GM18868 (cell line): Measurements from ENCODE around the gene AMPD3.
"Not testable (repeated sequence)": the region's sequence is repeated elsewhere in the genome, so short reads cannot be mapped to it uniquely, and the experiment has no call there.

Experiments
- ATAC-seq: cut with Tn5 transposase; IDR thresholded peaks from one replicate; pipeline ENCODE4 v1.9.1; 2021; ENCODE audit warnings: mild to moderate bottlenecking, moderate library complexity; ENCODE audit not compliant: unreplicated experiment

Gene AMPD3

DNA sequence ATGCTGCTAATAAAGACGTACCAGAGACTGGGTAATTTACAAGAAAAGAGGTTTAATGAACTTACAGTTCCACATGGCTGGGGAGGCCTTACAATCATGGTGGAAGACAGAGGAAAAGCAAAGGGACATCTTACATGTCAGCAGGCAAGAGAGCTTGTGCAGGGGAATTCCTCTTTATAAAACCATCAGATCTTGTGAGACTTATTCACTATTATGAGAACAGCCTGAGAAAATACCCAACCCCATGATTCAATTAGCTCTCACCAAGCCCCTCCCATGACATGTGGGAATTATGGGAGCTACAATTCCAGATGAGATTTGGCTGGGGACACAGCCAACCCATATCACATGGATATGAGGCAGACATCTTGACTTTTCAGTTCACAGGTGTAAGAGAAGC is 18.4 kb upstream of the AMPD3 start:
- not testable (repeated sequence) for ATAC-seq

GRCh38 chr11:10438458-10438857 is 16.6 kb upstream of the AMPD3 start:
- no peak for ATAC-seq

DNA sequence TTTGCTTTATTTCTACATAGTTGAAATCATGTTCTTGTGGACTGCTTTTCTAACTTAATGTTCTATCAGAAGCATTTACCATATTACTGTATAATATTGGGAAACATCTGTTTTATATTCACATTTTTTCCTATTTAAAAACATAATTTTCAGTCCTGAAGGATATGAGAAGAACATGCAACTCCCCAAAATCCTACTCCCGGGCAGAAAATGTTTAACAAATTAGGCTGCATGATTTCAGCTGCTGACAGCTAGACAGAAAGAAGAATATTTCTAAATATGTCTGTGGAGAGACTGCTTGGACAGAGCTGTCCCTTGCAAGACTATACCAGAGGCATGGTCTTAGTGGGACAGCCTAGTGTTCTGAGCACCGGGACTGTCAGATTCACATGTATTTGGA is 15.7 kb upstream of the AMPD3 start:
- ATAC-seq = no peak

- no peak for ATAC-seq
Measured at GRCh38 chr11:10439924-10440323, 15.1 kb upstream of the AMPD3 start.

DNA sequence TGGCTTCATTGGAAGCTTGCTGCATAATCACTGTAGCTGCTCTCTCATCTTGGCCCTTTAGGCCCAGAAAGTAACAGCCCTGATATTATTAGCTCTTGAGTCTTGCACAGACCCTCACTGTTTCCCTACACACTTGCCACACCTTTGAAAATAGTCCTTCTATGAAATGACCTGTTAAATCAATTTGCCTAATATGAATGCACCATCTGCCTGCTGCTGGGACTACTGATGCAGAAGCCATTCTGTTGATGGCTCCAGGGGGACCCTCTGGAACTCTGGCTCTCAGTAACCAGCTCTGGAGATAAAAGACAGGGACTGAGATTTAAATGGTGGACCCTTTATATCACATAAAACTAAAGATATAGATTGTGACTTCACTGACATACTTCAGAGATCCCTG is 14.7 kb upstream of the AMPD3 start:
- no peak for ATAC-seq

DNA sequence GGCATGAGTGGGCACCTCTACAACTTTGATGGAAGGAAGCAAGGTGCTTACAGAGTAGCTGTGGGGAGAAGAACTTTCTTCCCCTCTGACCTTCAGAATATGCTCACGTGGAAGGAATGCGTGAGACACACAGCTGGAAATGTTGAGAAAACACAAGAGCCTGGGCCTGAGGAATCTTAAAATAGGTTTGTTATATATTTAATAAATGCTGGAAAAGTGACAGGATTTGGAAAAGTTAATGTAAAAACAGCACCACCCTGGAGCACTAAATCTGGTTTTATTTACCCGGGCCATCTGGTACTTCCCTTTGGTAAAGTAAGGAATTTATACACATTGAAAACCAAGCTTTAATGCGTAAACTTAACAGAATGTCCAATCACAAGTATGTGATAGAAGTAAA is 14.0 kb upstream of the AMPD3 start:
- no peak for ATAC-seq

DNA sequence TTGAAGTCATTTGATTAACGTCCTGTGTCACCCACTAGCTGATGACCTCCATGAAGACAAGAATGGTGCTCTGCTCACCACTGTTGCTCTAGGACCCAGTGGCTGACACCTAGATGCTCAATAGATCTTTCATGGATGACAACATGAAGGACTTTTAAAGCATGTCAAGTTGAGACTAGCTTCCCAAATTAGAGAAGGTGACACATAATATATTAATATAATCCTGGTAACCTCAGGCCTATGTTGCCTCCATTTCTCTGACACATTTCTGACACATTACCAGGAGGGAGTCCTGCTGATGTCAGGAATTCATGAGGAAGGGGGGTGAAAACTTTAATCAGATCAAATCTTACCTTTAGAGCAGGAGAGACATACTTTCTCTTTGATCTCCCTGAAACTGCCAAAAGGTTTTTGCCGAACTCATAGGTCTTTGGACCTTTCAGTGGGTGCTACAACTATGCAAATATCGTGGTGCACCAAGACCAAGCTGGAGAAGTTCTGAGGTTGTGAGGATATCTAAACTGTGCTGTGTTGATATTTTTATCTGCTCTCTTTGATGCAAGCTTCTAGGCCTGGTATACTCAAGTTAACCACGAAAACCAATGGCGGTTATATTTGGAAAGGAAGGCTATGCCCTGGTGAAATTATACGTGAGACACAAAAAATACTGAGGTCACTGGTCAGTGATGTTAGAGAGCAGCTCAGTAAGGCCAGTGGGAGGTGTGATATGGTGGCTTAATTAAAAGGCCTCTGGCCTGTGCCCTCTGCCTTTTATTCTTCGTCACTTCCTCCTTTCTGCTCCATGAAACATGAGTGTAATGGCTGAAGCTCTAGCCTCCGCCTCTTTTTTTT is 13.2 kb upstream of the AMPD3 start:
- ATAC-seq = peak; percentile 92

DNA sequence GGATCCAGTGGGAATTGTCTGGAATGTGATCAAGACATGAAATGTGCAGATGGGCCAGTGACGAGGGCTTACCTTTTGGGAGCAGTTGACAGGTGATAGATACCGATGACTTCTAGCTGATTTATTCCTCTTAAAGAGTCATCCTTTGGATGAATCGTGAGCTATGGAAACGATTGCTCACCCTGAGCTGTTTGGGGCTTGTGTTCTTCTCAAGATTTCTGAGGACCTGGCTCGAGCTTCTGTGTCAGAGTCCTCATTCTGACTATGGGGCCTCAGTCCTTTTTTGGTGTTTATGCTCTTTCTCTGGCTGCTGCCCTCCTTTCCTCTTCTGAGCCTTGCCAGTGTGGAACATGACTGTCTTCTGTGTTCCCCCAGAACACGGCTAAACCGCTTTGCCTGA is 11.9 kb upstream of the AMPD3 start:
- no peak for ATAC-seq

DNA sequence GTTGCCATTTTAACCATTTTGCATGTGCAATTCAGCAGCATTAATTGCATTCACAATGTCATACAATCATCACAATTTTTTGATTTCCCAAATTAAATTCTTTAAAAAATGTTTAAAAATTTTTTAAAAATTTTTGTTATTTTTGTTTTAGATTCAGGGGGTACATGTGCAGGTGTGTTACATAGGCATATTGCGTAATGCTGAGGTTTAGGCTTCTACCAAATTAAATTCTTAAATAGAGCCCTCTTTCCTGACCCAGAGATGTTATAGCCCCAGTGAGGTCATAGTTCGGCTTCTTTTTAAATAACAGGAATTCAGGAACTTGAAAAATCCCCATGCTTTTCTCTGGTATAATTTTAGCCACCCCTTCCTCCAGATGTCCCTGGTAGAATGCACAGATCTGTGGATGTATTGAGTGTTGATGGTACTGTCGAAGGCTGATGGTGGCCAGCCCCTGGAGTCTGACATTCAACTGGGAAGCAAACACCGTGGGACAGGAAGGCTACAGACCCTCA is 11.3 kb upstream of the AMPD3 start:
- no peak for ATAC-seq

DNA sequence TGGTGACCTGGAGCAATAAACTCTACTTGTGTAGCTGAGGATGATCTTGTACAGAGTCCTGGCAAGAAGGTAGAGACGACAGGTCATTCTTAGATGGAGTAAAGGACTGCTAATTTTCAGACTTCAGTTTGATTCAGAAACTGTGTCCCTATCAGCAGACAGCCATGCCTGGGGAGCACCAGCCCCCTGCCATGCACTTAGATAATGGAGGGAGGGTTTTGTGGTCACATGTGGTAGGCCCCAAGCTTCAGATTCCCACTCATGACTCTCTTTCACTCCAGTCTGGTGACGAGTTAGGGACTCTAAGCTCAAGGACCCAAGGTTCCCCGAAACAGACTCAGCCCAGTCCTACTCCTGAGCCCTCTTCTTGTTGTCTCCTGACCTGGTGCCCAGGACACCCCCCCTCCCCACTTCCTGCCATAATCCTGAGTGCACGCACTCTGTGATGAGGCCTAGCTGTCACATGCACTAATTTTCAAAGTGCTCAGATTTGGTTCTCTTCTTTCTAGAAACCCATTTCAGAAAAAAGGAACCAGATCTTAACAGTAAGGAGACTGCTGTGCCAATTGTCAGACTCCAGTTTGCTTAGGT is 10.2 kb upstream of the AMPD3 start:
- ATAC-seq = no peak

DNA sequence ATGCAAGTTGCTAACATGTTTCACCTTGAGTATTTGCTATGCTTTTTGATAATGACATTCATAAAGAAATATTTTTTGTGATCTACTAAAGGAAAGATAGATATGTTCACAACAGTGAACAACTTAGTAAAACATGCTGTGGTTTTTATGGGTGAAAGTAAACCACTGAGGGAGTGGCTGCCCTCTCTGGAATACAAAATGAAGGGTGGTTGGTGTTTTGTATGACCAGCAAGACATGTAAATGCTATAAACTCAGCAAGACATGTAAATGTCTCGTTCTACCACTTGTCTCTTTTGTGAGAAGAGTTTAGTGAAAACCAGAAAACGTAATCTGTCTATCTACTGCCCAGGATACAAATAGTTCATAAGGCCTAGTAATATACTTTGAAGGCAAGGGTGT is 7.6 kb upstream of the AMPD3 start:
- ATAC-seq = no peak

- ATAC-seq = no peak
Measured at GRCh38 chr11:10450462-10451425, 4.3 kb upstream of the AMPD3 start.

DNA sequence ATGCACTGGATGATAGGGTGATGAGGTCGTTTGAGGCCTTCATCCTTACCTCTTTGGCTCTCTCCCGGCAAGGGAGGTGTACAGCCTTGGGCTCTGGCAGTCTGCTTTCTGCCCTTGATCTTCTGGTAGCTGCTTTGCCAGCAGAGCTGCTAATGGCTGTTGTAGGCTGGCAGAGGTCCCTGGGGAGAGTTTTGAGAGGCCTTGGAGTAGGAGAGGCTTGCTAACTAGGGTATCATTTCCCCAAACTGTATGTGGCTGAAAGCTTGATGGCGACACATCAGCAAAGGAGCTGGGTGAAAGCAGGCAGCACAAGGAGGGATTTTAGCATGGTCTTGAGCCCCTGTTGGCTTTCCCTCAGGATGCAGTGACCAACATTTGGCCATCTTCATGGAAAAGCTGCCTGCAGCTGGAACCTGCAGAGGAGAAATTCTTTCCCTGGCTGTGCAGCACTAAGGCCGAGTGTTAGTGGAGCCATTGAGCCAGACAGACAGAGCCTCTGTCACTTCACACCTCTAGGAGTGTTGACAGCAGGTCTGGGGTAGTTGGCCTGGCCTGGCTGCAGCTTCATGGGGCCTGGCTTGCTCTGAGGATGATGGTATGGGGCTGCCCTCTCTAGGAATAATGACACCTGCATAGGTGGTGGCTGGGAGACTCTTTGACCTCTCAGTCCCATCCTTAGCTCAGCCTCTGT is 3.5 kb upstream of the AMPD3 start:
- ATAC-seq = no peak

GRCh38 chr11:10452211-10452767 is 2.8 kb upstream of the AMPD3 start:
- no peak for ATAC-seq

DNA sequence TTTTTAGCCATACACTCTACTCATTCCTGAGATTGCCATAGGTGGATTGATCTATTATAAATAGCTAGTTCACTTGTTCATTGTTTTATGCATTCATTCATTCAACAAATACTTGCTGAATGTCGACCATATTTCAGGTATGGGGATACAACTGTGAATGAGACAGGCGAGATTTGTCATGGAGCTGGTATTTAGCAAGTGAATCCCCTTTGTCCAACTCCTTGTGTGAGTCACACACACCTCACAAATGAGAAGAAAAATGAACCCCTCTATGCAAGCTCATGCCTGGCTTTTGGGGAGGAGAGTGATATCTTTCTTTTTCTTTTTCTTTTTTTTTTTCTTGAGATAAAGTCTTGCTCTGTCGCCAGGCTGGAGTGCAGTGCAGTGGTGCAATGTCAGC is 1.8 kb upstream of the AMPD3 start:
- no peak for ATAC-seq

DNA sequence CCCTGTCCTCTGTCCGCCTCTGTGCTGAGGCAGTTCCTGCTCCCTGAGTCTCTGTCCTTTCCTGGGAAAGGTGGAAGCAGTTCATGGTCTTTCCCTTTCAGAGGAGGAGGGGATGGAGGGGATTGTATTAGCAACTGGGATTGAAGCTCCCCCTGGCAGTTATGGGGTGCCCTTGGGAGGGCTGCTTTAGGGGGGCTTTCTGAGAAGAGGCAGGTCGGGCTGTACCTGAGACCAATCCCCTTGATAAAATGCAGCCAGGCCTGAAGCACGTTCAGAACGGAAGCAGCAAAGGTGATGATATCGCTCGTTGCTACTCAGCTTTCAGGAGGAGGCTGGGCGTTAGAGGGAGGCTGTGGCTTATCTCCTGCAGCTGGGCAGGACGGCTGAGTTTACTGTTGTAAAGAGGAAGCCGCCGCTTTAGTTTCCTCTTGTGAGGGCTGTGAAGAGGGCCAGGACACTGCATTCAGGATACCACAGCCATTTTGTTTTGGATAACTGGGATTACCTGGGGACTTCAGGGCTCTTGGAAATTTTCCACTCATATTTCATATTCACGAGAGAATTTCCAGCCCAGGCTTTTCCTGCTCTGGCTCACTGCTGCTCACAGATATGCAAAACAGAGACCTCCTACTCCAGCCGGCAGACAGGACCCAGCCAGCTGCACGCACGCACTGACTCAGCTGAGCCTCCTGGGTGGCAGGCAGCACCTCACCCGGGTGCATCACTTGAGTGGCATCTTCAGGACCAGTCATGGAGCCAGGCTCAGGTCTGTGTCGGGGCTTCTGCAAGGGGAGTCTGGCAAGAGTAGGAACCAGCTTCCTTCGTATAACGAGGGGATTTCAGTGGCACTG is 798 bp downstream of the AMPD3 start:
- ATAC-seq = peak; percentile 52

DNA sequence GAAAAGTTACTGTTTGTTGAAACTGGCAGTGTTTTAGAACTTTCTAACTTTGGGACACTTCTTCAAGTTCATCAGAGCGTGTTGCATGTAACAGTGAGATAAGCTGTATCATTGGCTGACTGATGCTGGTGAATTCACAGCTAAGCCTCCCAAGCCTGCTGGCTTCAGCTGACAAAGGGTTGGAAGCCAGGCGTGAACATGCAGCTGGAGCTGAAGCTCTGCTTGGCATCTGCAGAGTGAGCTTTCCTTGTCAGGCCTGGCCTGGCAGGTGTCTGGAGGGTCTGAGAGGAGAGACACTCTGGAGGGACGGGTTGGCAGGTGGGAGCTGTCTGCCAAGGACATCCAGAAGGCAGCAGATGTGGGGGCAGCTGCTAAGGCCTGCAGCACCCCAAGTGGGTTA is 1.5 kb downstream of the AMPD3 start:
- ATAC-seq = no peak

DNA sequence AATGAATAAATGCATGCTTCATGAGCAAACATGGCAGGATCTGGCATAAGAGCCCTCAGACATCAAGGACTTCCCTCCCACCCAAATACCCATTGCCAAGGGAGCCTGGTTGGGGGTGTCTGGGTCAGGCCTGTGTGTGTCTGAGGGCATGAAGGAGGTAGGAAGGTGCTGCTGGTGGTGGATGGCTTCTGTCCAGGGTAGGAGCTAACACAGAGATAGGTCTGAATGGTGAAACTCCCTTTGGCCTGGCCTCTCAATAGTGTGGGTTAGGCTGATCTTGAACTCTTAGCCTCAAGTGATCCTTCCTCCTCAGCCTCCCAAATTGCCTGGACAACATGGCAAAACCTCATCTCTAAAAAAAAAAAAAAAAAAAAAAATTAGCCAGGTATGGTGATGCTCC is 2.8 kb downstream of the AMPD3 start:
- no peak for ATAC-seq
